Urothelium cell line (cell line): ENCODE measurements around the gene TLE4.
"Not testable (repeated sequence)": the region's sequence is repeated elsewhere in the genome, so short reads cannot be mapped to it uniquely, and the experiment has no call there.

Experiments used
- DNase-seq: peaks from one replicate; pipeline ENCODE4 v3.0.0; 2011; ENCODE audit warnings: low spot score, mixed read lengths
- FAIRE-seq: peaks from 2 replicates; lab custom pipeline; 2011; peaks lifted over from hg19 to GRCh38; lab: Jason Lieb, UNC

The TLE4 gene

GRCh38 chr9:79571309-79572031 lies at the start of gene TLE4:
TSS of gene TLE4 (plus strand) at chr9:79571965. CDS start at chr9:79572791, 826 bp downstream.
- no peak for DNase-seq
- FAIRE-seq, result no peak

GRCh38 chr9:79522793-79523192 lies 49.0 kb upstream of the TLE4 start:
- DNase-seq (no peak), FAIRE-seq (no peak)

DNA sequence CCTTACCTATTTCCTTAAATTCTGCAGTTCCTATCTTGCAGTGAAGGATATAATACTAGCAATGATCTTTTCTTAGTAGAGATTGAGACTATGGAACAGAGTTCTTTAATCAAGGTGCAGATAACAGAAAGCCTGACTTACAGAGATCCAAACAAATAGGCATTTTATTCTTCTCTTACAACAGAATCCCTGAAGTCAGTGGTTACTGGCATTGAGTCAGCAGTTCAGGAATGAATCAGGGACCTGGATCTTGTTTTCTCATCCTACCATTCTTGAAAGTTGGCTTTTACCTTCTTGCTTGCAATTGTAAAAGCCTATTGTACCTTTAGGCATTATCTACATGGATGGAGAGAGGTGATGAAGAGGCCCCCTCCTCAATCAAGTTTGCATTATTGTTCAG lies 47.5 kb upstream of the TLE4 start:
- no peak for FAIRE-seq

DNA sequence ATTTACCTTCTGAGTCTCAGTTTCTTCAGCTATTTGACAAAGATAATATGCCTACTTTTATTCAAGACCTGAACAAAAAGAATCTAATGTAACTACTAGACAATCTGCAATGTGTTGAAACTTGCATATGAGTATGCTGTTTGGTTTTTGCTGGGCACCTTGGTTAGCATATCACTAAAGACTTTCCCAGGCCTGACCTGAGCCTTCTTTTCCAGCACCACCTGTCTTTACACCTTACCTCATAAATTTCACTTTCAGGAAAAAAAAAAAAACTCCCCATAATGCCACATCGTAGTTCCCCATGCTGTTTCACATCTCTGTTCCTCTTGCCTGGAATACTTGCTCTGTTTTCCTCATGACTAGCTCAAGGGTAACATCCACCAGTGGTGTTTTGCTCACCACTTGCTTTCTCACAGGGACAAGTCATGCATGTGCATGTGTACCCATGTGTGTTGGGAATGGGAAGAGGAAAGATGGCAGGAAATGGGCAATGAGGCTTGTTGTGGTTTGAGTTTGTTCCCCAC lies 45.6 kb upstream of the TLE4 start:
- no peak for FAIRE-seq
- DNase-seq, result no peak

More for the DNA sequence above, 47.5 kb upstream of the TLE4 start:
- no peak for DNase-seq

GRCh38 chr9:79535534-79535933 lies 36.2 kb upstream of the TLE4 start:
- DNase-seq (no peak), FAIRE-seq (no peak)

DNA sequence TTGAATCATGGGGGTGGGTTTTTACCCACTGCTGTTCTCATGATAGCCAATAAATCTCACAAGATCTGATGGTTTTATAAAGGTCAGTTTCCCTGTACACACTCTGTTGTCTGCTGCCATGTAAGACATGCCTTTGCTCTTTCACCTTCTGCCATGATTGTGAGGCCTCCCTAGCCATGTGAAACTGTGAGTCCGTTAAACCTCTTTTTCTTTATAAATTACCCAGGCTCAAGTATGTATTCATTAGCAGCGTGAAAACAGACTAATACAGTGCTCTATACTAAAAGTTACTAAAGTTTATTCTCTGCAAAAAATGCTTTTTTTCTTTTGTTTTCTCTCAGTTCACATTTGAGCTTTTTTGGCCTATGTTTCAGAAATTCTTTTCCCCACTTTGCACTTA lies 33.9 kb upstream of the TLE4 start:
- DNase-seq (no peak), FAIRE-seq (no peak)

- DNase-seq (no peak), FAIRE-seq (no peak)
Measured at GRCh38 chr9:79542735-79543620, 28.8 kb upstream of the TLE4 start.

- DNase-seq, FAIRE-seq: not testable (repeated sequence)
Measured at GRCh38 chr9:79544375-79544774, 27.4 kb upstream of the TLE4 start.

- FAIRE-seq, result no peak
- no peak for DNase-seq
Measured at GRCh38 chr9:79551586-79551985, 20.2 kb upstream of the TLE4 start.

GRCh38 chr9:79551994-79552393 lies 19.8 kb upstream of the TLE4 start:
- FAIRE-seq, result no peak
- DNase-seq, result no peak

DNA sequence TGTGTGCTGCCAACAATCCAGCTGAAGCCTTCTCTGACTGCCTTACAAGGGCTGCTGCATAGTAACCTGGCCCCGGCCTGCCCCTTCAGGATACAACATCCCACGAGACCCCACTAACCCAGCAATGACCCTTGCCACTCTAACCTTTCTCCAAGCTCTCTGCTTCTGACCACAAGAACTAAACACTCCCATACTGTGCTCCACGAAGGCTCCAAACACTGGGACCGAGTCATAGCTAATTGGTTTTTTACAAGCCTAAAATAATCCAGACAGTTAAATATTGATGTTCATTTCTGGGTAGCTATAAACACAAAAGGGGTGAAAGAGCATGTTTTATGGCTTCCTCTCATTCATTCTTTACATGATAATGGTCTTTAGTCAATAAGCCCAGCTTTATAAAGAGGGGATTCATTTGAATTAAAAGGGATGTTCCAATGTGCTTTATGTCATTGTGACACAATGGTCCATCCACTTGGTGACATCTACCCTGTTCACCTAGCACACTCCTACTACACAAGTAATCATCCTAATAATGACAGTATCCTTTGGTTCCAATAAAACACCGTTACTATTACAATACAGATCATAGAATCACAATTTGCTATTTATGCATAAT lies 16.2 kb upstream of the TLE4 start:
- no peak for FAIRE-seq
- DNase-seq, result no peak

GRCh38 chr9:79559495-79560181 lies 12.1 kb upstream of the TLE4 start:
- FAIRE-seq, result no peak

GRCh38 chr9:79562749-79563386 lies 8.9 kb upstream of the TLE4 start:
- no peak for FAIRE-seq
- no peak for DNase-seq

More at GRCh38 chr9:79559495-79560181, 12.1 kb upstream of the TLE4 start:
- DNase-seq, result no peak

- DNase-seq (no peak), FAIRE-seq (no peak)
Measured at GRCh38 chr9:79564105-79564504, 7.7 kb upstream of the TLE4 start.

DNA sequence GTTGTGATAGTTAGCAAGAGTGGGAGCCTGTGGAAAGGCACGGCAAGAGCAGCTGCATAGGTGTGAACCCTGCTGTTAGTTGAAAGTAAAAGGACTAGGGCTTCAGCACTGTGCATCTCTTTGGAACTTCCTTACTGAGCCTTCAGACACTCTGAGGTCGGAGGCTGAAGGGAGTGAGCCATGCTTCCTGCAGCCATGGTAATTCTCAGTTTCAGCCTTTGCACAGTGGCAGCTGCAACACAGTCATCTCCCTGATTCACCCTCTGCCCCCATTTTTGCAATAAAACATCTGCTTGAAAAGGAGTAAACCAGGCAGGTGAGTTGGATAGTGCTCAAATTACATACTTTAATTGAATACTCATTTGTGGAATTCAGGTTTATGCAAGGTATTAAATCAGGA lies 6.5 kb upstream of the TLE4 start:
- DNase-seq, result no peak

GRCh38 chr9:79567671-79568098 lies 4.1 kb upstream of the TLE4 start:
- FAIRE-seq, result no peak
- DNase-seq, result no peak

More for the DNA sequence above, 6.5 kb upstream of the TLE4 start:
- FAIRE-seq, result no peak

DNA sequence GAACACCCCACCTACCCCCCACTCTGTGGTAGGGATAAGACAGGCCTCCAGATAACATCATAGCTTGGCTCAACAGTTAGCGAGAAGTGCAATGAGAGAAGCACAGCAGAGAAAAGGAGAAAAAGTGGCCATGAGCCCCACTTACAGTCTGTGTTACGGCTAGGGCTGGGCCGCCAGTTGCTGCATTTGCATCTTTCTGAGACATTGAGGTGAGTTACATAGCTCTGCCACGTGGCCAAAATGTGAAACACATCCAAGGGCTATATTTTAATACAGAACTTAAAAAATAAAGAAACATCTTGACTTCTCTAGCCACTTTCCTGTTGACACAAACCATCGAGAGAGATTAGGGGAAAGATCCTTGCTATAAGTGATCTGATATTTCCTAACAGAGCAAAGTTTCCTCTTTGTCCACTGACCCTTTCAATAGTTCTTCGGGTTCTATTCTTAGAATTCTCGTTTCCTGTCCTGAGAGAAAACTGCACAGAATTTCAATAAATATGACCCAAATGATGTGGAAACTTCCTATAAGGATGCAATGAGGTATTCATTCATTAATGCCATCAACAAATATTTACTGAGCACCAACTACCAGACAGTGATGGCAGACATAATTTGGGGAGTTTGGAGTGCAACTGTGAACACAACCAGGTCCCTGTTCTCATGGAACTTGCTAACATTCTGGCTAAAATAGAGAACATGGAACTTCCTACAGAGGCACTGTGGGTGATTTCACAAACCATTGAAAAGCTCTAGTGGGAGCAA lies 3.2 kb upstream of the TLE4 start:
- DNase-seq (no peak), FAIRE-seq (no peak)

DNA sequence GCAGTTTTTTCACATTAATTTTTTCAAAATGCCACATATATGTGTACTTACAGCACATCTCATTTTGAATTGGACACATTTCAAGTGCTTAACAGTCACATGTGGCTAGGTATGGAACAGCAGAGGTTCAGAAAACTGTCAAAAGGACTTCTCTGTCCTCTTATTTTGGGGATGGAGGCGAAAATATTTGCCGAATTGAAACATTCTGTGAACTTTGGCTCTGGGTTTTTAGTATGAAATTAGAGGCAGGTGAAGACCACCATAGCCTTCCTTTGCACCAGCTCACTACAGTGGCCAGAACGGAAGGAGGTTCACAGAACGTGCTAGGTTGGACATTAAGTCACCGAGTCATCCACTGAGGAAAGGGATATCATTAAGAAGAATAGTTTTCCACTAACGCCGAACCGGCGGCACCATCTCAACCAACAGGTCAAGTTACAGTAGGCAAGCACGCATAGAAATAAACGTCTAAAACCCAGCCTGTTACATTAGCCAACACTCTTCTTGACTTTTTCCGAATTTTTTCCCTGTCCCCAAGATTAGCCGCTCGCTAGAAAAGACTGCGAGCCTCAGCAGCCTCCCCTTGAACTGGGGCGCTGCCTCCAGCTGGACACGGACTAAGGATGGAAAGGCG lies 1.8 kb upstream of the TLE4 start:
- FAIRE-seq (no peak), DNase-seq (no peak)
